Adipose tissue (tissue), 3 donors: Measurements from ENCODE around the gene ANTXR1. TPM values are rescaled to one million over a fixed set of nuclear protein-coding genes. Genes with fewer than 3 reads are reported as not detected.

Source experiments
- H3K27ac ChIP-seq: one replicate; pipeline ENCODE4 v1.5.1; 2013; ENCODE audit warnings: low read depth, low read length
- WGBS, 3 donors: extraction: QIAGEN DNeasy Blood & Tissue Kit; methylation state at CpG; one replicate each; pipeline ENCODE4 v1.1.7; 2013; 5-methylcytosine and 5-hydroxymethylcytosine counted together
- polyA plus RNA-seq, 3 donors: library from polyadenylated mRNA; stranded (reverse); fragments of 200-250 nt; gene quantifications; one replicate each; pipeline ENCODE4 v1.2.3, GENCODE V29; 2013
- donor health status: healthy with polysubstance abuse.
- donor health status: Bipolar disorder and iron deficiency.
- donor health status: healthy.

Gene ANTXR1
- polyA plus RNA-seq, 3 donors = 1.7 to 41.6 (median 9.6) TPM

- no peak overlapping the region for H3K27ac ChIP-seq
These were observed 48.0 kb downstream of the ANTXR1 start for GRCh38 chr2:69060938-69061501.

- no peak overlapping the region for H3K27ac ChIP-seq
These were observed 48.5 kb downstream of the ANTXR1 start for GRCh38 chr2:69061525-69061924.

GRCh38 chr2:69062307-69062962, 49.5 kb downstream of the ANTXR1 start:
- no peak overlapping the region for H3K27ac ChIP-seq

DNA sequence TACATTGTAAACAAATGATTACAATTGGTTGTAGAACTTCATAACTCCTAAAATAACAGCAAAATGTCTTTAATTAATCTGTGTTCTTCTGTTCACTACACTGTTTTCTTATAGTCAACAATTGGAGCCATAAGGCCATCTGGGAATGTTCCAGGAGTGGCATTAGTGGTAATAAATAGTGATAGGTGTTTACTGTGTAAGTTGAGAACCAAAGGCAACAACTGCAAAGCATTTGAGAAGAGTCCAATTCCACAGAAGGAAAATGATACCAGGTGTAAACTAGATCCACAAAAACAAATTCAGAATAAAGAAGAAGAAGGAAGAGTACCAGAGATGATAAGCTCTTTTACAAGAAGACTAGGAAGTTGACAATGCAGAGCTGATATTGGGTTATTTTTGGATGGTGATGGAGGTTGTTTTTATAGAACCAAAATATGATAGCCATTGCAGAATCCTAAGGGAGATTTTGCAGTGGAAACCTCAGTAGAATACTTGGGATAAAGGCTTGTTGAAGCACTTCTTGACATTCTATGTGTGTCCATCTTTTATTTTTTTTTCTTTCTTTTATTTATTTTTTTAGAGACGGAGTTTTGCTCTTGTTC, 52.9 kb downstream of the ANTXR1 start:
- no peak overlapping the region for H3K27ac ChIP-seq

More at GRCh38 chr2:69062307-69062962, 49.5 kb downstream of the ANTXR1 start:
- WGBS, 3 donors = 34 to 85% (median 78%) methylated on average over 2 of the region's 2 CpGs

DNA sequence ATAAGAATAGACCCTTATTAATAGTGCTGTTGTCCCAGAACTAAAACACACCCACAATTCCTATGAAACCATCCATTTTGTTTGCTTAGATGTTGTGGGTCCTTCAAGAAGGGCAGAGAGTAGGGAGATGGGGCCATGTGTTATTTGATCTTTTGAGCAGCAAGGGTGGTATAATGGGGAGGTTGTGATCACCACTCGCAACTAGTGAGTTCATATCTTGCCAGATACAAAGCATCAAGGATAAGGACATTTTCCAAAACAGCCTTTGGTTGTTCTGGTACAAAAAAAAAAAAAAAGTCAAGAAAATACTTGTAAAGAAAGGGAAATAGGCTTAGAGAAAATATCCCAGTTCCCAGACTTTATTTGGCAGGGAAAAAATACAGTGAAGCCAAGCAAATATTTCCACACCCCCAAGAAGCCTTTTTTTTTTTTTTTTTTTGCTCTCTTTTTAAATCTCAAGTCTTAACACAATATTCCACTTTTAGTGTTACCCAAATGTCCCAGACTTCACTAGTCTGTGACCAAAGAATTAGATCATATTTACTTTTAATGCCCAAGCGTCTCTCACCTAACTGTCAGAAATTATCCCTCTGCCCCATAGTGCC, 54.1 kb downstream of the ANTXR1 start:
- WGBS, 3 donors = 67 to 74% (median 73%) methylated on average over 2 of the region's 2 CpGs
- H3K27ac ChIP-seq = no peak overlapping the region

More for the DNA sequence above, 52.9 kb downstream of the ANTXR1 start:
- 86 to 90% (median 88%) methylated on average over 1 of the region's 1 CpG for WGBS, 3 donors

- no peak overlapping the region for H3K27ac ChIP-seq
These were observed 54.9 kb downstream of the ANTXR1 start for GRCh38 chr2:69067866-69068265.

DNA sequence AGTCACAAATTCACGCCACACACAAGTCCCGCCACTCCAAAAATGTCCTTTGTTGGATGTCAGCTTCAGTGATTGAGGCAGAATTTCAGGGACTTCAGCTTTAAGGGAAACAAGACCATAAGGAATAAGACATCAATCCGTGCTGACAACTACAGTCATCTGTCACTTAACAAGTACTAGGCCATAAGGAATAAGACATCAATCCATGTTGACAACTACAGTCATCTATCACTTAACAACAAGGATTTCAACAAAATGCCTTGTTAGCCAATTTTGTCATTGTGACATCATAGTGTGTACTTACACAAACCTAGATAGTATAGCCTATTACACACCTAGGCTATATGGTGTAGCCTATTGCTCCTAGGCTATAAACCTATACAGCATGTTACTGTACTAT, 58.0 kb downstream of the ANTXR1 start:
- 92 to 98% (median 93%) methylated on average over 3 of the region's 3 CpGs for WGBS, 3 donors
- no peak overlapping the region for H3K27ac ChIP-seq

- 81 to 91% (median 81%) methylated on average over 1 of the region's 1 CpG for WGBS, 3 donors
- no peak overlapping the region for H3K27ac ChIP-seq
These were observed 61.1 kb downstream of the ANTXR1 start for GRCh38 chr2:69073928-69074570.

- 90 to 94% (median 92%) methylated on average over 4 of the region's 4 CpGs for WGBS, 3 donors
These were observed 61.9 kb downstream of the ANTXR1 start for GRCh38 chr2:69074918-69075317.

GRCh38 chr2:69075486-69075885, 62.5 kb downstream of the ANTXR1 start:
- 70 to 95% (median 90%) methylated on average over 1 of the region's 1 CpG for WGBS, 3 donors
- no peak overlapping the region for H3K27ac ChIP-seq

More at GRCh38 chr2:69074918-69075317, 61.9 kb downstream of the ANTXR1 start:
- H3K27ac ChIP-seq = no peak overlapping the region

GRCh38 chr2:69076601-69077000, 63.6 kb downstream of the ANTXR1 start:
- H3K27ac ChIP-seq = no peak overlapping the region
- 69 to 83% (median 79%) methylated on average over 2 of the region's 2 CpGs for WGBS, 3 donors

DNA sequence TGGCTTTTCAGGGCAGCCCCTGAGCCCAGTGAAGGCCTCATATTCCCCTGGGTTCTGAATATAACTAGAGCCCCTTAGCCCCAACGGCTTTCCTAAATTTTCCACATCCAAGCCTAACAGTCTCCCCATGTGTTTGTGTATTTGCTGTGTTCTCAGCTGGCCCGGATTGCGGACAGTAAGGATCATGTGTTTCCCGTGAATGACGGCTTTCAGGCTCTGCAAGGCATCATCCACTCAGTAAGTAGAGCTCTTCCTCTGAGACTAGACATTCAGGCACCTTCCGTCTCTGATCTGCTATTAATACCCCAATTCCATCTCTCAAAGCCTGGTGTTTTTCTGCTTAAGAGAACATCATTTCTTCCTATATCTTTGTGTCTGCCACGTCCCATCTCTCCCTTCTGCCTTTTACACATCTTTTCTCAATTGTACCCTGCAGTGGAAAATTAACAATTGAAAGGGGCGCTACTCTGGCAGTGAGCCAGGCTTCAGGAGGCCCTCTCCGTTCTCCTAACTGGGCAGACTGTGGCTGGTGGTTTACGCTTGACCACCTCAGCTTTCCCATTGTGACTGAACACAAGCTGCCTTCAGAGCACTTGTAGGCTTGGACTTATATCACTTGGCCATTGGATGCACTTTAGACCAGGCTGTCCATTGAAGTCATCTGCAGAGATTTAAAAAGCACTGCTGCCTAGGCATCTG, 64.4 kb downstream of the ANTXR1 start:
- no peak overlapping the region for H3K27ac ChIP-seq
- WGBS, 3 donors = 83 to 86% (median 85%) methylated on average over 10 of the region's 10 CpGs

GRCh38 chr2:69080071-69080470, 67.1 kb downstream of the ANTXR1 start:
- no peak overlapping the region for H3K27ac ChIP-seq
- WGBS, 3 donors = 70 to 77% (median 76%) methylated on average over 4 of the region's 4 CpGs

- WGBS, 3 donors = 95 to 98% (median 95%) methylated on average over 3 of the region's 3 CpGs
- no peak overlapping the region for H3K27ac ChIP-seq
These were observed 68.1 kb downstream of the ANTXR1 start for GRCh38 chr2:69081001-69081580.

DNA sequence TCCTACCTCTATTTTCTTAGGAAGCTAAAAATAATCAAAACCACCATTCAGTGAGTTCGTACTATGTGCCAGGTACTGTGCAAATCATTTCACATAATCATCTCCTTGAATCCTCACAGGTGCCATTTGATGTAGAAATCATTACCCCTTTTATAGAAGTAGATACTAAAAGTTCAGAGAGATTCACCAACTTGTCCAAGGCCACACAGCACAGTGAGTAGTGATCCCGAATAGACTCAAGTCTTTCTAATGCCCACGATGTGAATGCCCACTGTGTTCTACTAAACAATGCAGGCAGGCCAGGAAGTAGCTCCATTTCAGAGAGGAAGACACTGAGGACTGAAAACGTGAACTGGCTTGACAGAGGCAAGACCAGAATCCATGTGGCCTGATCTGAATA, 68.8 kb downstream of the ANTXR1 start:
- no peak overlapping the region for H3K27ac ChIP-seq
- WGBS, 3 donors = 65 to 84% (median 83%) methylated on average over 4 of the region's 4 CpGs

GRCh38 chr2:69082430-69082997, 69.5 kb downstream of the ANTXR1 start:
- H3K27ac ChIP-seq = no peak overlapping the region
- WGBS, 3 donors = 26 to 36% (median 32%) methylated on average over 9 of the region's 9 CpGs

DNA sequence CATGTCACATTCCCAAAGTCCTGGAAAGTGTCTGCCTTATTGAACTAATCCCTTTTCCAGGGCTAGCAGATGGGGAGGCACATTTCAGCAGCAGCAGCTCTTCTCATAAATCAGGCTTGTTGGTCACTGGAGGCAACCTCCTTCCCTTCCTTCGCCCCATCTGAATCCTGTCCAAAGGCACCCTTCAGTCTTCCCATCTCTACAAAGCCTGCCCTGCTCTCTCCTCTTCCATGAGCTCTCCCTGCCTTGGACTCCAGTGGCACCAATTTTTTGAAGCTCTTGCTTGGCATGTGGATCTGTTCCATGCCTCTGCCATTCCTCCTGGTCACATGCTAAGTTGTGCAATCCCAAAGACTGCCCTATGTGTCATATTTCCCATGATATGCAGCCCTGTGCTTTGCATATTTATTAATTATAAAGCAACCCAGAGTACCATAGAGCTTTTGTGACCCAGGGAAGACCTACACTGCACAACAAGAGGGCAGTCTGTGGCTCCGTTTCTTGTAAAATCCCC, 70.3 kb downstream of the ANTXR1 start:
- WGBS, 3 donors = 79 to 87% (median 85%) methylated on average over 2 of the region's 2 CpGs
- H3K27ac ChIP-seq = no peak overlapping the region

GRCh38 chr2:69084492-69084891, 71.5 kb downstream of the ANTXR1 start:
- 83 to 97% (median 96%) methylated on average over 3 to 4 of the region's 4 CpGs for WGBS, 3 donors
- H3K27ac ChIP-seq = no peak overlapping the region
